Stimulated activated CD4-positive, alpha-beta T cell treated with anti-CD3 and anti-CD28 coated beads, Interleukin-4, amount 100 ng/mL, for 4 hours (primary cell): ENCODE data around the gene SOX13.

ENCODE experiments used
- DNase-seq, 2 experiments: peaks; one replicate each; pipeline ENCODE4 v3.0.0-alpha.2; 2020

The SOX13 gene

DNA sequence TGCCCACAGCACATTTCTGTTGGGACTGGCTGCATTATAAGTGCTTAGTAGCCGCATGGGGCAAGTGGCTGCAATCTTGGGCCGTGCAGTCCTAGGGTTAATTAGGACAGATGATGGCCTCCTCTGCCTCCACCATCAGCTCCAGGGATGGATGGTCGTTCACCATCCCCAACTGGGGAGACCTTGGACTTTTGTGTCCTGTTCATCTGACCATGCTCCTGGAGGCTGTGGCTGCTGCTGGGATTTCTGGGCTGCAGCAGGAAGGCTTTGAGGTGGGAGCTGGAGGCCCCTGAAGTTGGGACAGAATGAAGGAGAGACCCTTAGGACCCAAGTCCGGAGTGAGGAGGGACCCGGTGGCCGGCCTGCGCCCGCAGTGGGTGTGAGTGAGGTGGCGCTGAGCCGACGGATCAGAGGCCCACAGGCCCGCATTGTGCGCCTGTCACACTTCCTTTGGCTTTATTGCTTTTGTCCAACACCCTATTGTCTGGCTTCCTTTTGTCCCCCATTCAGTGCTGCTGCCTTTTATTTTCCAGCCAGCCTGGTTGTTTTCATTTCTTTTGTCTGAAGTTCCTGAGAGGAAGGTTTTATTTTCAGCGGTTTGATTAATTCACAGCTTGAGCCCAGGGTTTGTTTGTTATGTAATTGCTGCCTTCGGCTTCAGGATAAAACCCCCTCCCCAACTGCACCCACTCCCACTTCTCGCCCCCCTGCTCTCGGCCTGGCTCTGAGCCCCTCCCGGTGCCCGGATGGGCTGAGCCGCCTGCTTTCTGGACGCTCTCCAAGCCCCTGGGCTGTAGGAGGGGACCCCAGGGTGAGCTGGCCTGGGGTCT is 35.6 kb downstream of the SOX13 start:
- DNase-seq: no peak

DNA sequence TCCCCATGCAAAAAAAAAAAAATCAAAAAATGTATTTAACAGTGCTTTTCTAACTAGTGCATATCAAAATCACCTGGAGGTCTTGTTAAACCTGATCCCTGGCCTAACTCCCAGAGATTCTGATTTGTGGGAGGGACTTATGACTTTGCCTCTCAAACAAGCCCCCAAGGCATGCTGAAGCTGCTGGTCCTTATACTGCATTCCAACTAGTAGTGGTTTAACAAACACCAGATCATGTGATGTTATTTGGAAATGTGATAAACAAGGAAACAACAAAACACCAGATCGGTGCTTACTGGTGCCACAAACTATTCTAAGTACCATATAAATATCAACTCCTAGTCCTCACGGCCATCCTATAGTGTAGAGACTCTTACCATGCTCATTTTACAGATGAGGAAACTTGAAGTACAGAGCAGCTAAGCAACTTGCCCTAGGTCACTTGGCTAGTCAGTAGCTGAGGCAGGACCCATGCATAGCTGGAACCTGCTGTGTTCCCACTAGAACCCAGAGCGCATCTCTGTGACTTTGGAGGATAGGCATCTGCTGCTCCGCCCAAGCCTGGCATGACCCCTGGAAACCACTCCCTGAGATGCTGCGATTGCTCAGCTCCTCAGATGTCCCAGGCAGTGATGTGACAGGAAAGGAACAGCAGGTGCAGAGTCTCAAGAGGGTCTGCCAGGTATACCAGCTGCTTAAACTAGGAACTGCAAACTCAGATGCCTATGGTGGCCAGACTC is 38.1 kb downstream of the SOX13 start:
- DNase-seq: no peak

DNA sequence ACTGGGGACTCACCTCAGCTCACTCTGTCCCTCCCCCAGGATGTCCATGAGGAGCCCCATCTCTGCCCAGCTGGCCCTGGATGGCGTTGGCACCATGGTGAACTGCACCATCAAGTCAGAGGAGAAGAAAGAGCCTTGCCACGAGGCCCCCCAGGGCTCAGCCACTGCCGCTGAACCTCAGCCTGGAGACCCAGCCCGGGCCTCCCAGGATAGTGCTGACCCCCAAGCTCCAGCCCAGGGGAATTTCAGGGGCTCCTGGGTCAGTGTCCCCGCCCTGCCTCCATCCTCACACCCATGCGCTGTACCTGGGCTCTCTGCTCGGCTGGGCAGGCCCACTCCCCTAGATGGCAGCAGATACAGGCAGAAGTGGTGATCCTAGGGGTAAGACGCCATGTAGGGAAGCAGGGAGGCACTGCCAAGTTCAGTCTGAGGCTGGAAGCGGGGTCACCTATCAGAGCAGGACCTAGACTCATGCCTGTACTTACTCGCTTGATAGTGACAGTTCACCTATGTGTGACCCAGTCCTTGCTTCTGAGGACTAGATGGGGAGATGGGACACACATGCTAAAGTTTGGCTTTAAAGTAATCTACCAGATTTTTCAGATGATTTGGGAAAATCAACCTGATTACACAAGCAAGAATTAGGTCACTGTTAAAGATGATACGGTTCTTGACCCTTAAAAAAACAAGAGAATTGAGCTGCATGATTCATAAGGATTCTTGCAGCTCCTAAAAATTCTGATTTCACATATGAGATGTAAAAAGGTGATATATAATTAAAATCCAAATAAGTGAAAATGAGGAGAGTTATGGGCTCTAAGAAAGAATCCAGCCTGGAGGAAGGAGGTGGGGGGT is 40.2 kb downstream of the SOX13 start:
- no peak for DNase-seq

DNA sequence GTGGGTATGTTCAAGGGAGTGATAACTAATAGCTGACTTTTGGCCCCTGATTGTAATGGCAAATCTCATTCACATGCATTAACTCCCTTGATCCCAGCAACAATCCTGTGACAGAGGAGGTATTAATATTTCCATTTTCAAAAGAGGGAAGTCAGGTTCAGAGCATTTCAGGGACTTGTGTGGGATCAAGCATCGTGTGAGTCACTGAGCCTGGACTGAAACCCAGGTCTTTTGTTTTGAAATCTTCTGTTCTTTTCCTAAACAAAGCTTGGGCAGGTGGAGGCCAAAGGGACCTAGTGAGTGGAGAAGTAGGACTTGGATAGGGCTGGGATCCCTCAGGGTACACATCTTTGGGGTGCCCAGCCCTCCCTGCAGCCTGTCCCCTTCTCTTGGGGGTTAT is 41.0 kb downstream of the SOX13 start:
- DNase-seq: no peak

DNA sequence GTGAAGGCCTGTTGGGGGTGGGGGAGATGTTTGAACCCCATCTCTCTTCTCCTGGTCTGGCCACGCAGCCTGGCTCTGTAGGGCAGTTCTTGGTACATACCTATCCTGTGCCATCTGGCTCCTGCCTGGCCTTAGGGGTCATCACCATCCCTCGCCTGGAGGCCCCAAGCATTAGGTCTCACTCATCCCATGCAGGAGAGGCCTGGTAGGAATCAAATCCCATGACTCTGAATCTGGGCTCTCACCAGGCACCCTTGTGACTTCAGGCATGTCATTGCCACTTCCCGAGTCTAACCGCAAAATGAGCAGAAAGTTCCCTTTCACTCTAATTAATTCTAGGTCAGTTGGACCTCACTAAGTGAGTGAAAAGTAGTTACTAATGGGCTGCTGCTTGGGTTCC is 41.7 kb downstream of the SOX13 start:
- no peak for DNase-seq

DNA sequence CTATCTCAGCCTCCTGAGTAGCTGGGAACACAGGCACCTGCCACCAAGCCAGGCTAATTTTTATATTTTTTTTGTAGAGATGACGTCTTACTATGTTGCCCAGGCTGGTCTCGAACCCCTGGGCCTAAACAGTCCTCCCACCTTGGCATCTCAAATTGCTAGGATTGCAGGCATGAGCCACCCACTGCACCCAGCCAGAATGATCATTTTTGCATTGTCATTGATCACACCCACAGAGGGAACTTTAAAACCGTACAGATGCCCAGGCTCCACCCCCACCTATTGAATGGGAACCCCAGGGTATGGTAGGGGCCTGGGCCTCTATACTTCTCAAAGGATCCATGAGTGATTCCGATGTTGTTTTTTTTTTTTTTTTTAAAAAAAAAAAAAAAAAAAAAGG is 42.2 kb downstream of the SOX13 start:
- DNase-seq: no peak

DNA sequence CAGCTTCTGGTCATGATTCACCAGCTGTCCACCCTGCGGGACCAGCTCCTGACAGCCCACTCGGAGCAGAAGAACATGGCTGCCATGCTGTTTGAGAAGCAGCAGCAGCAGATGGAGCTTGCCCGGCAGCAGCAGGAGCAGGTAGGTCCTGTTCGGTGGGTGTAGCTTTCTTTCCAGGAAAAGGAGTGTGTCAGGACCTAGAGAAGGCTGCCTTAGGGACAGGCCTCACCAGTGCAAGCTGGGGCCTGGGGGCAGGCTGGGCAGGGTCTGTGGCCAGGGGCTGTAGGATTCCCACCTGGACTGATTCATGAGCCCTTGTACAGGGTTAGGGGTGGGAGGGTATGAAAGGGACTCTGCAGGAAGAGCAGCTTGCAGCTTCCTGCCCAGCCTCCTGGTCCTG is 43.6 kb downstream of the SOX13 start:
- DNase-seq: no peak

DNA sequence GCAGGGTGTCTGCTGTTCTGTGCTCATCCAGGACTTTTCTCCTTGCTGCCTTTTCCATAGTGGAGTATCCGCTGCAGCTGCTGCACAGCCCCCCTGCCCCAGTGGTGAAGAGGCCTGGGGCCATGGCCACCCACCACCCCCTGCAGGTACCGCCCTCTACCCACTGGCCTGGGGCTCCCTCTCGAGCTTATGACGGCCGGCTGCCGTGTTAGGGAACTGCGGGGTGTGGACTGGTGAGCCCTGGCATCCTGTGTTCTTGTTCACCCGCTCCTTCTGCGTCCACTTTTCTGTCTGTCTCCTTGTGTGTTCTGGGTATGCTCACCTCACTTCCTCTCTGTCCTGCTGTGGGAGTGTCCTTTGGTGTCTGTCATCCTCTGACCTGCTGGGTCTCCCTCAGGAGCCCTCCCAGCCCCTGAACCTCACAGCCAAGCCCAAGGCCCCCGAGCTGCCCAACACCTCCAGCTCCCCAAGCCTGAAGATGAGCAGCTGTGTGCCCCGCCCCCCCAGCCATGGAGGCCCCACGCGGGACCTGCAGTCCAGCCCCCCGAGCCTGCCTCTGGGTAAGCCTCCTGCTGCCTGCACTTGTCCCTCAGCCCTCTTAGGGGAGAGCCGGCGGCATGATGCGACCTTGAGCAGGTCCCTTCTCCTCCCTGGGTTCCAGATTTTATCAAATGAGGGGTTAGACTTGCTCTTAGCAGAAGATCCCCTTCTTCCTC is 49.1 kb downstream of the SOX13 start:
- DNase-seq: no peak

DNA sequence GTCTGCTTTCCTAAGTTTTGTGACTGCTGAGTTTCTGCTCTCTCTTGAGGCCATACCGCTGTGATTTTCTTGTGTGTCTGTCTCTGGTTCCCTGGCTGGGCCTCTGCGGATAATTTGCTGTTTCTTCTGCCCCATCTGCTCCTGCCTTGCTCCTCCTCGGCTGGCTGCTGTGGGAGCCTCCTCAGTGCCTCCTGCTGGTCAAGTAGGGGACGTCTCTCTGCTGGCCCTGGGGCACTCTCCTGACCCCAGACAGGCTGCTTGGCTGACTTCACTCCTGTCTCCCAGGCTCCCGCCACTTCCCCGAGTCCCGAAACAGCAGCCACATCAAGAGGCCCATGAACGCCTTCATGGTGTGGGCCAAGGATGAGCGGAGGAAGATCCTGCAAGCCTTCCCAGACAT is 50.5 kb downstream of the SOX13 start:
- no peak for DNase-seq

DNA sequence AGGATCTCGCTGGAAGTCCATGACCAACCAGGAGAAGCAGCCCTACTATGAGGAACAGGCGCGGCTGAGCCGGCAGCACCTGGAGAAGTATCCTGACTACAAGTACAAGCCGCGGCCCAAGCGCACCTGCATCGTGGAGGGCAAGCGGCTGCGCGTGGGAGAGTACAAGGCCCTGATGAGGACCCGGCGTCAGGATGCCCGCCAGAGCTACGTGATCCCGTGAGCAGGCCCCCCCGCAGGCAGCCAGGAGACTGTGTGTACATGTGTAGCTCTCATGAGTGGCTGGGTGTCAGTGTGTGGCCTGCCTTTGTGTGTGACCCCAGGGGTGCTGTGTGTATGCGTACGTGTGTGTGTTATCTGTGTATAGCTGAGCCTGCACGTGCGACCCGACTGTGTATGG is 51.7 kb downstream of the SOX13 start:
- DNase-seq: no peak

DNA sequence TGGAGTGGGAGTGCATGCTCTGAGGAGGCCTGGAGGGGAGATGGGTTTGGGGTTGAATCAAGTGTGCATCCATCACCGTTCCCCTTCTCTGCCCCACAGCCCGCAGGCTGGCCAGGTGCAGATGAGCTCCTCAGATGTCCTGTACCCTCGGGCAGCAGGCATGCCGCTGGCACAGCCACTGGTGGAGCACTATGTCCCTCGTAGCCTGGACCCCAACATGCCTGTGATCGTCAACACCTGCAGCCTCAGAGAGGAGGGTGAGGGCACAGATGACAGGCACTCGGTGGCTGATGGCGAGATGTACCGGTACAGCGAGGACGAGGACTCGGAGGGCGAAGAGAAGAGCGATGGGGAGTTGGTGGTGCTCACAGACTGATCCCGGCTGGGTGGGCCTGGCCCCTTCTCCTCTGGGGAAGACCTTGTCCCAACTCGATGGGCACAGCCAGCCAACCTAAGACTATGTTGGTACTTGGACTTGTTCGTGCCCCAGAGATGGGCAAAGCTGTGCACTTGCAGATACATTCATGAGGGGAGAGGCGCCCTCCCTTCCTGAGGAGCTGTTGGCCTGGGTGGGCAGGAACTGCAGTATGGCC is 52.9 kb downstream of the SOX13 start:
- no peak for DNase-seq

DNA sequence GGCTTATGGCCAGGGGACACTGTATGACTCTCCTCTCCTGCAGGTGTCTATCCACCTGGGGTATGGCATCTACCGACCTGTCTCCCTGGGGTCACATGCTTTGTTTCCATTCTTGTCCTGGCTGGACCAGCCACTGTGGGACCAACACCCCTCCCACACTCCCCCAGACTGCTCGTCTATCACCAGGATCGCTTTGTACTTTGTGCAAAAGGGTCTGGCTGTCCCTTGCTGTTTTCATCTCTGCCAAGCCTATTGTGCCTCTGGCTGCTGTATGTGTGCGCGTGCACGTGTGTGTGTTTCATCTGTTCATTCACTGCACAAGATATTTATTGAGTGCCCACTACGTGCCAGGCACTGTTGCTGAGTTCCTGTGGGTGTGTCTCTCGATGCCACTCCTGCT is 53.5 kb downstream of the SOX13 start:
- no peak for DNase-seq

DNA sequence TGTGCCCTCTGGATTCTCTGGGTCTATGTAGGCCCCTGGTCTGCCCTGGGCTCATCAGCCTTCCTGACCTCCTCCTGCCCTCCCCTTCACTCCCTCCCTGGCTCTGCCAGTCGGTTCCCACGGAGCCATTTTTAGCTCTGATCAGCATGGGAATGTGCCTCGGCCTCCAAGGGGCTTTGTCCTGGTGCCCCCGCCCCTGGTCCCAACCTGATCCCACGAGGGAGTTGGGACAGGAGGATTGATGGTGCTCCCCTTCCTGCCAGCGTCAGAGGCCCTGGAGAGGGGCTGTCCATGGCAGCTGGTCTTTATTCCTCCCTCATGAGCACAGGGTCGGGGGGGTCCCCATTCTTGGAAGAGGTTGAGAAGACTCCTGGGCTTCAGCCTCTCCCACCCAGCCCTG is 54.0 kb downstream of the SOX13 start:
- no peak for DNase-seq

DNA sequence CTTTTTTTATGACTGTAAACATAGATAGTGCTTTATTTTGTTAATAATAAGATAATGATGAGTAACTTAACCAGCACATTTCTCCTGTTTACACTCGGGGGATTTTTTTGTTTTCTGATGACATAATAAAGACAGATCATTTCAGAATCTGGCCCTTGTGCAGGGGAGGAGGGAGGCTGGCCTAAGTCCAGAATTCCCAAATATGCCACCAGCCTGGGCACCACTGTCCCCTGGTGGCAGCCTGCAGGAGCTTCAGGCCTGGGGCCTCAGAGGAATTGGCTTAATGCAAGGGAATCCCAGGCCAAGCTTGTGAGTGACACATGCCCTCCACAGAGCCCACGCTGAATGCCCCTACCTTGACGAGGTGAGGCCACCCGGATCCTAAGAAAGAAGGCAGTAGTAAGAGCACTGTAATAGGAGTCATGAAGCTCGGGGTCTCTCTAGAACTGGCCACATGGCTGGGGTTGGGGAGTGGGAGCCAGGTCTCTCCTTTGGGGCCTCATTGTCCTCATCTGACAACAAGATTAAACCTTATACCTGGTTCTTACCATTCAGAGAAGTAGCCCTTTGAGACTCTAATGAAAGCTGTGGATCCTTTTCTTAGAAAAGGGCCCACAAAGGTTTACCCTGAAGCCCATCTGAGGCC is 54.8 kb downstream of the SOX13 start:
- DNase-seq: no peak

DNA sequence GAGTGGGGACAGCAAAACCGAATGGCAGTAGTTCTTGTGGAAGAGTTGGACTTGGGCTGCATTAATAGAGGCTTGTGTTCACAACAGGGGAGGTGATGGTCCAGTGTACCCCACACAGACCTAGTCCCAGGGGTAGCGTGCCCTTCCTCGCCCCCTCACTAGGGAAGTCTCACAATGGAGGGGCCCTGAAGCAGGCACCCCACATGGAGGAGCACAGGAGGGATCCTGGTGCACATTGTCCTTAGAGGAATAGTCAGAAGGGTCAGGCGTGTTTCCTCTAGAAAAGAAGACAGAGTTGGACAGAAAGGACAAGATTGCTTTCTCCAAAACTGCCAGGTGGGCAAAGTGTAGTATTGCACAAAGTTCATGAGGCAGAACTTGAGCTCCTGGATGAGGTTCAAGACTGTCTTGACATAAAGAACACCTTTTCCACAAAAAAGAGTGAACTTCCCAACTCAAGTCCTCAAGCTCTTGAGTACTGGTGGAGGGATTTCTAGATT is 55.6 kb downstream of the SOX13 start:
- no peak for DNase-seq

DNA sequence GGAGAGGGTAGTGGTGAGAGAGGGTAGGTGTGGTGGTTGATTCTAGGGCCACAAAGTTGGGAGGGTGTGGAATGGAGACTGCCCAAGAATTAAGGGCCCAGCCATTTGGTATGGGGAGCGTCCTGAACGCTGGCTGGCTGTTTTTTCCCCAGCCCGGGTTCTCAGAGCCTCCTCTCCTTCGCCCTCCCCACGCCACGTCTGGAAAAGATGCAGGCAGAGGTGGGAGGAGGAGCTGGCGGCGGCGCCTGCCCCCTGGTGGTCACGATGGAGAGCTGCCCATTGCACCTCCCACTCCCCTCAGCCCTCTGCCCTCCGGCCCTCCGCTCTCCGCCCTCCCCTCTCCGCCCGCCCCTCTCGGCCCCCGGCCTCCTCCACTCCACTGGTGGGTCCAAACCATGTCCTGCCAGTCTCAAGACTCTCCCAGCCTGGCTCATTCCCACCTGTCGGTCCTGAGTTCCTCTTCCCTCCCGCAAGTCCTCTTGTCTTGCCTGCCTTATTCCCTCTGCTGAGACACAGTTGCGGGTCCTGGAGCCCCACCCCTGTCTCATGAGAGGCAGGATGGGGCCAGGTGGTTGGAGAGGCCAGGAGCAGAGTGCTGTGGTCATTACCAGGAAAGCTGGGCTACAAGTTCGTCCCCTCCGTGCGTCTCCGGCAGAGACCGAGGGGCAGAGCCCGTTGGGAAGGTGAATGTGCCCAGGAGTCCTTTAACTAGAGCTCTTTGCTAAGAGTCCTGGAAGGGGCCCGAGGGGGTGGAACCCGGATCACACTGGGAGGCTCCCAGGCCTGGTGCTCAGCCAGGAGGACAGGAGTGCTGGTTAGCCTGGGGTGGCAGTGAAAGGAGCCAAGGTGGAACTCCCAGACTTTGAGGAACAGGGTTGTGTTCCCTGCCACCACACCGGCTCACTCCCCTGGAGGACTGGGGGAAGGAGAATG is 56.3 kb downstream of the SOX13 start:
- peak; percentile 35 to 54 for DNase-seq

DNA sequence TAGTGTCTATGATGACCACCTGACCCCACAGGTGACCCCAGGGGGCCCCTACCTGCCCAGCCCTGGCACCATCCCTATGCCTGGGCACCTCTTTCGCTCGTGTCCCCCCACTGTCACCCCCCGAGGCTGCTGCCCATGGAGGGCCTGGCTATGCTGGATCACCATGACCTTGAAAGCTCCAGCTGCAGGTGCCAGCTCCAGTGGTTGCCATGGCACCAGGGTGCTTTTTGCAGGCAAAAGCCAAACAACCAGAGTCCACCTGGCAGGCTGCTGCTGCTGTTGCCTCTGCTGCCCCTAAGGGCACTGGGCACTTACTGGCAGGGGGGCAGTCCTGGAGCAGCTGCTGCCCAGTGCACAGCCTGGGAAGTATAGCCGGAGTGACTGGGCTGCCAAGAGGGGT is 57.3 kb downstream of the SOX13 start:
- DNase-seq: no peak

DNA sequence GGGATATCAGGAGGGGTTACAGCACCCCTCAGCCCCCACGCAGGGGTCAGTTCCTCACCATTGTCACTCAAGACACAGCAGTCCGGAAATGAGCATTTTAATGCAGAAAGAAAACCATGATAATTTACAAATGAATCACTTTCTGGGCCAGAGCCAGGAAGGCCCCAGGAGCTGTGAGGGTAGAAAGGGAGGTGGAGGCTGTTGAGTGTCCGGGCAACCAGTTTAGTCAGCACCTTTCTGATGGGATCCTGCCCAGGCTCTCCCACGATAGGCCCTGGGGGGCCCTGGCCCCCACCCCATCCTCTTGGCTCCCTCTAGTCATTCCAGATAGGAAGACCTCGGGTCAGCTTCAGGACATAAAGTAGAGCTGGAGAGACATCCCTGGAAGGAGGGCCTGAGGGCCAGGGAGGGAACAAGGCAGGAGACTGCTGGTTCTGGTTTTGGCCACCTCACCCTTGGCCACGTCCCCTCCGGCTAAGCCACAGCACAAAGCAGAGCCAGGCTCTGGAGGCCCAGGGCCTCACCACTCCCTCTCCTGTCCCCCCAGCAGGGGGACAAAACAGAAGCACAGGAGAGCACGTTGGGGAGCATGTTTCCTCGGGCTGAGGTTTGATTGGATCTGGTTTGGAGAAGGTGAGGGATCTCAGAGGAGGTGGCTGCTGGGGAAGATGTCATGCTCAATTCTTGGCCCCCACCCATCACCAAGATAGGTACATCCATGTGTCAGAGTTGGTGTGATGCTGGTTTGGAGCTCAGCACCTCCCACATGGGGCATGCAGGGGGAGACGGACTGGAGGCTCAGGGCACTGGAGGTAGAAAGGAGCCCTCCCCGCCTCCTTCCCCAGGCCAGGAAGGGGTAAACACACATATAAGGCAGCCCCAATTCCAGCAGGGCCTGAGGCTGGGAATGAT is 58.3 kb downstream of the SOX13 start:
- DNase-seq: no peak

DNA sequence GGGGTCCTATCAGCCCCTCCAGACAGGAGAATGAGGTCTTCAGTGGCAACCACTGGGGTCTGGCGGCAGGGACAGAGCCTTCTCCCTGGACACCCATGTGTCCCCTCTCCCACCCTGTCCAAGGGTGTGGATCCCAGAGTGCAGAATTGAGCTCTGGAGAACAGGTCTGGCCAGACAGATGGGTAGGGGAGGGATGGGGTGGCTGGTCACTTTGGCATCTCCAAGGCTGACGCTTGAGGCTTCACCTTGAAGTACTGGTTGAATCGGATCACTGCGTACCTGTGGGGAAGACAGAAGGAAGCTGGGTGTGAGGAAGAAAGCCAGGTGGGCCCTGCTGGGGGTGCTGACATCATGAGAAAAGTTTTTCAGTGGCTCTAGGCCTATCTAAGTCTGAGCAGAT is 59.1 kb downstream of the SOX13 start:
- DNase-seq: no peak
